HG03139 (cell line): Measurements from ENCODE around the gene STAC3.

ENCODE experiments used
- ATAC-seq: cut with Tn5 transposase; IDR thresholded peaks from one replicate; pipeline ENCODE4 v1.9.1; 2021; ENCODE audit not compliant: unreplicated experiment

The STAC3 gene

GRCh38 chr12:57195611-57196371 lies 55.2 kb downstream of the STAC3 start:
- no peak for ATAC-seq

GRCh38 chr12:57195186-57195585 lies 55.8 kb downstream of the STAC3 start:
- no peak for ATAC-seq

GRCh38 chr12:57194253-57194652 lies 56.7 kb downstream of the STAC3 start:
- ATAC-seq = no peak

- ATAC-seq = no peak
Observed at GRCh38 chr12:57193706-57194245, 57.2 kb downstream of the STAC3 start.
